OCI-LY3 (cell line): ENCODE measurements around the gene THEM5.

ENCODE experiments used
- EZH2phosphoT487 ChIP-seq: fragments of 200-600 bp; shearing (Covaris generic); IDR thresholded peaks from 2 replicates; pipeline ENCODE4 v1.6.1; 2018; ENCODE audit warnings: antibody characterized with exemption, mixed run types, low read depth
- TF ChIP-seq, protein P1 (sequence below): fragments of 200-600, 300-600 bp; sonication (generic); IDR thresholded peaks from 2 replicates; pipeline ENCODE4 v1.5.1; 2014; ENCODE audit warnings: antibody characterized with exemption, low read length, low read depth

- TF ChIP-seq, protein P1, sequence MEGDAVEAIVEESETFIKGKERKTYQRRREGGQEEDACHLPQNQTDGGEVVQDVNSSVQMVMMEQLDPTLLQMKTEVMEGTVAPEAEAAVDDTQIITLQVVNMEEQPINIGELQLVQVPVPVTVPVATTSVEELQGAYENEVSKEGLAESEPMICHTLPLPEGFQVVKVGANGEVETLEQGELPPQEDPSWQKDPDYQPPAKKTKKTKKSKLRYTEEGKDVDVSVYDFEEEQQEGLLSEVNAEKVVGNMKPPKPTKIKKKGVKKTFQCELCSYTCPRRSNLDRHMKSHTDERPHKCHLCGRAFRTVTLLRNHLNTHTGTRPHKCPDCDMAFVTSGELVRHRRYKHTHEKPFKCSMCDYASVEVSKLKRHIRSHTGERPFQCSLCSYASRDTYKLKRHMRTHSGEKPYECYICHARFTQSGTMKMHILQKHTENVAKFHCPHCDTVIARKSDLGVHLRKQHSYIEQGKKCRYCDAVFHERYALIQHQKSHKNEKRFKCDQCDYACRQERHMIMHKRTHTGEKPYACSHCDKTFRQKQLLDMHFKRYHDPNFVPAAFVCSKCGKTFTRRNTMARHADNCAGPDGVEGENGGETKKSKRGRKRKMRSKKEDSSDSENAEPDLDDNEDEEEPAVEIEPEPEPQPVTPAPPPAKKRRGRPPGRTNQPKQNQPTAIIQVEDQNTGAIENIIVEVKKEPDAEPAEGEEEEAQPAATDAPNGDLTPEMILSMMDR, result no peak
- no peak for TF ChIP-seq EZH2phosphoT487
Observed at GRCh38 chr1:151831256-151831591, 22.3 kb downstream of the THEM5 start.
